PC-9 (cell line): ENCODE data around the gene ZNF488. TPM values are rescaled to one million over a fixed set of nuclear protein-coding genes. Genes with fewer than 3 reads are reported as not detected.
A peak's percentile ranks its signal among the peaks of the same experiment; 100 is the strongest.

Experiments
- BruUV-seq: library from RNA; stranded (reverse); fragments of 400-500 nt; replicated peaks from 2 replicates; lab custom pipeline; 2021; lab: Mats Ljungman, UMichigan
- CTCF ChIA-PET: fragments of 300-600 bp; sonication (Branson Sonifier 250); formaldehyde crosslinking; loops from one replicate; lab custom pipeline; 2022; ENCODE audit warnings: antibody characterized with exemption; lab: Charles Lee
- POLR2A ChIA-PET: fragments of 300-600 bp; sonication (Branson Sonifier 250); formaldehyde crosslinking; loops from one replicate; lab custom pipeline; 2022; ENCODE audit warnings: antibody characterized with exemption; ENCODE audit not compliant: unreplicated experiment; lab: Charles Lee
- DNase-seq, 2 experiments: peaks; one replicate each; pipeline versions ENCODE4 v3.0.0 to v3.0.0-alpha.2; 2015 to 2022; ENCODE audit warnings: mixed read lengths in 1 of 2
- H2AFZ ChIP-seq: fragments of 200-600 bp; sonication (generic); 2 replicates; pipeline ENCODE4 v1.8.1; 2017; ENCODE audit warnings: antibody characterized with exemption
- H3F3A ChIP-seq: fragments of 200-600 bp; sonication (generic); 2 replicates; pipeline ENCODE4 v1.8.1; 2017; ENCODE audit warnings: antibody characterized with exemption, mild to moderate bottlenecking, low read depth; ENCODE audit not compliant: insufficient read depth
- H3K27ac ChIP-seq: fragments of 200-600 bp; sonication (generic); 2 replicates; pipeline ENCODE4 v1.6.1; 2016; ENCODE audit warnings: mixed run types
- H3K27me3 ChIP-seq: fragments of 200-600 bp; sonication (generic); 2 replicates; pipeline ENCODE4 v1.6.1; 2016; ENCODE audit warnings: low read depth, mixed run types; ENCODE audit not compliant: insufficient read depth
- H3K36me3 ChIP-seq: fragments of 200-600 bp; sonication (generic); 2 replicates; pipeline ENCODE4 v1.6.1; 2016; ENCODE audit warnings: low read depth, mixed run types
- H3K4me1 ChIP-seq: fragments of 200-600 bp; sonication (generic); replicated peaks from 2 replicates; pipeline ENCODE4 v1.6.1; 2016; ENCODE audit warnings: mixed run types; ENCODE audit not compliant: insufficient read depth
- H3K4me2 ChIP-seq: fragments of 200-600 bp; sonication (generic); 2 replicates; pipeline ENCODE4 v1.6.1; 2017; ENCODE audit warnings: mixed run types
- H3K4me3 ChIP-seq: fragments of 200-600 bp; sonication (generic); 2 replicates; pipeline ENCODE4 v1.6.1; 2016; ENCODE audit warnings: mixed run types
- H3K79me2 ChIP-seq: fragments of 200-600 bp; sonication (generic); 2 replicates; pipeline ENCODE4 v1.6.1; 2017; ENCODE audit warnings: low read depth, mixed run types
- H3K9me2 ChIP-seq: fragments of 200-600 bp; sonication (generic); 2 replicates; pipeline ENCODE4 v1.8.1; 2017; ENCODE audit warnings: mild to moderate bottlenecking; ENCODE audit not compliant: insufficient read depth
- H3K9me3 ChIP-seq: fragments of 200-600 bp; sonication (generic); 2 replicates; pipeline ENCODE4 v1.8.1; 2016; ENCODE audit warnings: low read depth; ENCODE audit not compliant: insufficient read depth
- H4K20me1 ChIP-seq: fragments of 200-600 bp; sonication (generic); 2 replicates; pipeline ENCODE4 v1.8.1; 2017; ENCODE audit not compliant: insufficient read depth
- CTCF ChIP-seq: fragments of 200-600 bp; sonication (generic); conservative IDR thresholded peaks from 2 replicates; pipeline ENCODE4 v1.6.1; 2017; ENCODE audit warnings: mixed run types, antibody characterized with exemption, mild to moderate bottlenecking, moderate library complexity
- EZH2 ChIP-seq: fragments of 200-600 bp; sonication (generic); IDR thresholded peaks from 2 replicates; pipeline ENCODE4 v1.8.0; 2017; ENCODE audit warnings: antibody characterized with exemption, low read depth
- intact Hi-C: fragments of 100-400 bp; cut with micrococcal nuclease; formaldehyde crosslinking; loops from one replicate; pipeline ENCODE4 v1.10.0; 2022; ENCODE audit not compliant: unreplicated experiment
- total RNA-seq: library from RNA; stranded (reverse); gene quantifications from 2 replicates; pipeline ENCODE4 v1.2.3, GENCODE V29; 2021

The ZNF488 gene
- total RNA-seq, 1 experiment from 2014 or later, result 18.1 TPM

DNA sequence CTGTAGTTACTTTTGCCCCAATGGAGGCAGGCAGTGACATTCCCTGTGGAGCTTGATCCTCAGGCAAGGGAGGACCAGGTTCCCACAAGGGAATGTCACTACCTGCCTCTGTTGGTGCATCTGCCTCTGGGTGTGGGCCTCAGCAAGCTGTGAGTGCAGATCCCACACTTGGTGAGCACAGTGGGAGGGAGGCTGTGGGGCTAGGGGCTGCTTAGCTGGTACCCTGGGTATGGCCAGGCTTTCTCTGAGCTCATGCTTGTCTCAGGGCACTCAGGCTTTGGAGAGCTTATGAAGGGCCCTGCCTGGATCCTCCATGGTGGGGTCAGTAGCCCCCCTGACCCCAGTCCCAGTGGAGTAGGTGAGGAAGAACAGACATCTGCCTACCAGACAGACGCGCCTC is 16.2 kb upstream of the ZNF488 start:
- H3K9me2 ChIP-seq, result no peaks in the 10 kb centered on the region
- TF ChIP-seq CTCF, result no peak
- no peak overlapping the region for H3K4me3 ChIP-seq
- no peaks in the 10 kb centered on the region for H3K79me2 ChIP-seq
- ChIA-PET POLR2A (interaction anchor here (0.6 kb wide), 2 partner anchors 16 to 376 kb away, joined by 3 to 6 read pairs; partner anchors contain the start of gene ZNF488), CTCF (no interaction called here)
- H3K4me1 ChIP-seq, result peaks cover 59% of the 10 kb centered on the region
- no peaks in the 10 kb centered on the region for H4K20me1 ChIP-seq
- H3K27me3 ChIP-seq, result no peaks in the 10 kb centered on the region
- no peaks in the 10 kb centered on the region for H3K9me3 ChIP-seq
- no peaks in the 10 kb centered on the region for H3K36me3 ChIP-seq
- no peak overlapping the region for H3K4me2 ChIP-seq
- intact Hi-C loops, result no loop called here
- no TSS peak for BruUV-seq
- no peak overlapping the region for H3K27ac ChIP-seq
- DNase-seq, result no peak
- no peak overlapping the region for H2AFZ ChIP-seq
- peaks cover 15% of the 10 kb centered on the region; the same call in 1 of the 2 replicates for H3F3A ChIP-seq

DNA sequence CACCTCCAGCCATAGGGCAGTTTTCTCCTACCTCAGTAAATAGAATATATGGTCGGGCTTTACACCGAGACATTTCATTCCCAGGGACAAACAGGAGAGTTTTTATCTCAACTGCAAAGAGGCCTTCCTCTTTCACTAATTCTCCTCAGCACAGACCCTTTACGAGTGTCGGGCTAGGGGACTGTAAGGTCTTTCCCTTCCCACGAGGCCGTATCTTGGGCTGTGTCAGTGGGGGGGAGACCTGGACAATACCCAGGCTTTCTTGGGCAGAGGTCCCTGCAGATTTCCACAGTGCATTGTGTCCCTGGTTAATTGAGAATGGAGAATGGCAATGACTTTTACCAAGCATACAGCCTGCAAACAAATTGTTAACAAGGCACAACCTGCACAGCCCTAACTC is 13.2 kb upstream of the ZNF488 start:
- H3K4me1 ChIP-seq, result peaks cover 29% of the 10 kb centered on the region
- TF ChIP-seq CTCF (no peak), EZH2 (no peak)
- ChIA-PET POLR2A (no interaction called here), CTCF (interaction anchor here (0.6 kb wide), 1 partner anchor 14 kb away, joined by 3 read pairs; no protein-coding TSS in a partner anchor)
- H3K27ac ChIP-seq, result no peak overlapping the region
- no peaks in the 10 kb centered on the region for H3K79me2 ChIP-seq
- no peak for DNase-seq
- H3K27me3 ChIP-seq, result no peaks in the 10 kb centered on the region
- no TSS peak for BruUV-seq
- no peaks in the 10 kb centered on the region for H4K20me1 ChIP-seq
- H3K4me3 ChIP-seq, result no peak overlapping the region
- intact Hi-C loops, result no loop called here
- H3K9me3 ChIP-seq, result no peaks in the 10 kb centered on the region
- no peaks in the 10 kb centered on the region for H3K36me3 ChIP-seq
- H3K4me2 ChIP-seq, result no peak overlapping the region
- H2AFZ ChIP-seq, result no peak overlapping the region
- H3K9me2 ChIP-seq, result no peaks in the 10 kb centered on the region
- H3F3A ChIP-seq, result peaks cover 10% of the 10 kb centered on the region; the same call in 1 of the 2 replicates

DNA sequence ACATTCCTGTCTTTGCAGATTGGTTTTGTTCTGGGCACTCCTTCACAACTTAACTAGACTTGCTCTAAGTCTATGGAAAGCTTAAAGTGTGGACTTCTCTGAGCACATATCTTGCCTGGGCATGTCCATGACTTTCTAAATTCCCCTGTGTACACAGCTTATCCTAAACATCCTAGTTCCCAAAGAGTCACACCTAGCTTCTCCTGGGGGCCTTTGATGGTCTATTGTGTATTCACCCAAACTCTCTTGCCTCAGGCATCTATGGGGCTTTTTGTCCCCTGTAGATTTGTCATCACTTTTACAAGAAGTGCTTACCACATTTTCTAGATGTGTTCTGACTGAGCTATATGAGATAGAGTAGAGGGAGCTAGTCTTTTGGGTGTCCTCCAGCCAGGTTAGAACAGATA is 12.2 kb upstream of the ZNF488 start:
- no peaks in the 10 kb centered on the region for H4K20me1 ChIP-seq
- peak overlapping the region; percentile 13; the same call in 1 of the 2 replicates for H2AFZ ChIP-seq
- H3K9me2 ChIP-seq, result no peaks in the 10 kb centered on the region
- ChIA-PET CTCF (interaction anchor here (0.9 to 1.0 kb wide), 2 partner anchors 12 to 35 kb away, joined by 4 to 7 read pairs; partner anchors contain the start of gene ZNF488), POLR2A (interaction anchor here (0.6 to 1.5 kb wide), 4 partner anchors 9 to 387 kb away, joined by 3 to 11 read pairs (median 6); no protein-coding TSS in a partner anchor)
- H3F3A ChIP-seq, result peaks cover 10% of the 10 kb centered on the region; the same call in 1 of the 2 replicates
- TF ChIP-seq CTCF, result no peak
- TF ChIP-seq EZH2, result no peak
- H3K79me2 ChIP-seq, result no peaks in the 10 kb centered on the region
- no peaks in the 10 kb centered on the region for H3K9me3 ChIP-seq
- peak in 1 of 2 experiments; percentile 84 for DNase-seq
- peaks cover 20% of the 10 kb centered on the region for H3K4me1 ChIP-seq
- H3K4me2 ChIP-seq, result peak overlapping the region; percentile 37
- no peaks in the 10 kb centered on the region for H3K36me3 ChIP-seq
- BruUV-seq, result no TSS peak
- intact Hi-C loops, result no loop called here
- no peaks in the 10 kb centered on the region for H3K27me3 ChIP-seq
- H3K27ac ChIP-seq, result peak overlapping the region; percentile 31
- no peak overlapping the region for H3K4me3 ChIP-seq
